Panc1 (cell line): ENCODE results near the gene OR2H1. TPM values are rescaled to one million over a fixed set of nuclear protein-coding genes. Genes with fewer than 3 reads are reported as not detected.

Experiments
- ATAC-seq: fragments of 200-7000 bp; cut with Tn5 transposase; 2 replicates; pipeline ENCODE4 v1.9.1; 2020; ENCODE audit warnings: mild to moderate bottlenecking, moderate library complexity
- BruUV-seq: library from RNA; stranded (reverse); fragments of 400-500 nt; replicated peaks from 2 replicates; lab custom pipeline; 2021; lab: Mats Ljungman, UMichigan
- CTCF ChIA-PET: fragments of 300-600 bp; sonication (Branson Sonifier 250); formaldehyde crosslinking; loops from one replicate; lab custom pipeline; 2022; ENCODE audit warnings: antibody characterized with exemption; lab: Charles Lee
- POLR2A ChIA-PET: fragments of 300-600 bp; sonication (Branson Sonifier 250); formaldehyde crosslinking; loops from one replicate; lab custom pipeline; 2022; ENCODE audit warnings: antibody characterized with exemption; lab: Charles Lee
- DNase-seq: peaks from one replicate; pipeline ENCODE4 v3.0.0-alpha.2; 2010; ENCODE audit warnings: low read depth, low spot score
- H3K27ac ChIP-seq: 2 replicates; pipeline ENCODE4 v1.5.1; 2011; ENCODE audit warnings: mild to moderate bottlenecking, low read length, inconsistent platforms
- H3K27me3 ChIP-seq: fragments of 200-500 bp; sonication (Bioruptor generic); 2 replicates; pipeline ENCODE4 v1.6.0; 2014; ENCODE audit warnings: low read length, inconsistent platforms; ENCODE audit not compliant: control insufficient read depth, insufficient read depth
- H3K36me3 ChIP-seq: fragments of 200-500 bp; sonication (Bioruptor generic); 2 replicates; pipeline ENCODE4 v1.5.1; 2014; ENCODE audit warnings: inconsistent platforms, mild to moderate bottlenecking, low read length, moderate library complexity; ENCODE audit not compliant: control insufficient read depth, insufficient read depth
- H3K4me1 ChIP-seq: 2 replicates; pipeline ENCODE4 v1.5.1; 2011; ENCODE audit warnings: inconsistent platforms, mild to moderate bottlenecking, low read length, moderate library complexity; ENCODE audit not compliant: control insufficient read depth, insufficient read depth
- H3K4me3 ChIP-seq, 2 experiments: 2 replicates each; pipeline ENCODE4 v1.5.1; 2011 to 2012; ENCODE audit warnings: low read depth in 2 of 2, low read length in 2 of 2, mild to moderate bottlenecking in 2 of 2, inconsistent platforms in 1 of 2, moderate library complexity in 1 of 2
- H3K9me3 ChIP-seq: fragments of 200-500 bp; sonication (Bioruptor generic); 2 replicates; pipeline ENCODE4 v1.5.1; 2014; ENCODE audit warnings: low read depth, mild to moderate bottlenecking, inconsistent platforms, low read length, moderate library complexity; ENCODE audit not compliant: control insufficient read depth, insufficient read depth
- CTCF ChIP-seq: fragments of 450-650 bp; IDR thresholded peaks from 2 replicates; pipeline ENCODE4 v1.5.1; 2017; ENCODE audit warnings: mild to moderate bottlenecking
- POLR2AphosphoS5 ChIP-seq: IDR thresholded peaks from 2 replicates; pipeline ENCODE4 v1.6.1; 2012; ENCODE audit warnings: mild to moderate bottlenecking, low read depth, low read length, moderate library complexity
- REST ChIP-seq, 2 experiments: IDR thresholded peaks; 2 replicates each; pipeline ENCODE4 v1.6.1; 2011 to 2012; ENCODE audit warnings: low read depth in 2 of 2, control low read depth in 1 of 2, low read length in 1 of 2, mild to moderate bottlenecking in 1 of 2, moderate library complexity in 1 of 2; ENCODE audit not compliant: insufficient read depth in 1 of 2
- SIN3A ChIP-seq: IDR thresholded peaks from 2 replicates; pipeline ENCODE4 v1.6.1; 2012; ENCODE audit warnings: low read depth, mild to moderate bottlenecking, low read length, moderate library complexity, borderline replicate concordance; ENCODE audit not compliant: insufficient read depth
- TCF7L2 ChIP-seq: IDR thresholded peaks from 2 replicates; pipeline ENCODE4 v1.6.1; 2011; ENCODE audit warnings: mild to moderate bottlenecking, low read depth, low read length, inconsistent platforms
- in situ Hi-C: cut with HindIII; loops from 2 replicates; pipeline ENCODE4 v1.10.0; 2016; ENCODE audit warnings: low sequenced_read_pairs, low pct_unique_long_range_greater_than_20kb
- intact Hi-C: fragments of 100-400 bp; cut with micrococcal nuclease; formaldehyde crosslinking; loops from one replicate; pipeline ENCODE4 v1.10.0; 2022; ENCODE audit not compliant: unreplicated experiment
- total RNA-seq: library from RNA; stranded (reverse); gene quantifications from one replicate; pipeline ENCODE4 v1.2.1, GENCODE V29; 2021; ENCODE audit not compliant: unreplicated experiment

Gene OR2H1
- total RNA-seq, 1 experiment from 2014 or later: not detected

GRCh38 chr6:29490055-29490454 is 33.1 kb downstream of the OR2H1 start:
- Histone ChIP-seq H3K4me1 (no peaks in the 10 kb centered on the region), H3K9me3 (no peaks in the 10 kb centered on the region), H3K27me3 (no peaks in the 10 kb centered on the region), H3K36me3 (no peaks in the 10 kb centered on the region), H3K4me3 (no peak overlapping the region), H3K27ac (no peak overlapping the region)
- DNase-seq (no peak), ATAC-seq (no peak)
- intact Hi-C loops: no loop called here
- POLR2A ChIA-PET: no interaction called here
- CTCF ChIA-PET: no interaction called here
- no TSS peak for BruUV-seq
- in situ Hi-C loops: no loop called here
- no peak for TF ChIP-seq REST (IDR thresholded peaks at IDR 0.05; ENCODE audit: insufficient read depth in 1 of 2, low read depth in 2 of 2, low read length in 1 of 2)

- Histone ChIP-seq H3K4me1 (no peaks in the 10 kb centered on the region), H3K27me3 (no peaks in the 10 kb centered on the region), H3K4me3 (no peak overlapping the region), H3K27ac (no peak overlapping the region), H3K9me3 (no peaks in the 10 kb centered on the region), H3K36me3 (no peaks in the 10 kb centered on the region)
- TF ChIP-seq SIN3A (no peak), POLR2AphosphoS5 (no peak), TCF7L2 (no peak), CTCF (no peak), REST (IDR thresholded peaks at IDR 0.05; ENCODE audit: insufficient read depth in 1 of 2, low read depth in 2 of 2, low read length in 1 of 2) (no peak)
- intact Hi-C loops (no loop called here), in situ Hi-C loops (no loop called here)
- ChIA-PET POLR2A (no interaction called here), CTCF (no interaction called here)
- ATAC-seq: no peak
- DNase-seq: no peak
- no TSS peak for BruUV-seq
Measured at GRCh38 chr6:29490552-29490951, 33.6 kb downstream of the OR2H1 start.
